Suprapubic skin (tissue), 3 donors: ENCODE measurements around the gene PDGFRA.
"Not testable (repeated sequence)": the region's sequence is repeated elsewhere in the genome, so short reads cannot be mapped to it uniquely, and the experiment has no call there.

Experiments used
- POLR2AphosphoS5 ChIP-seq, 3 donors: sonication (generic); formaldehyde crosslinking; IDR thresholded peaks; one replicate each; pipeline ENCODE4 v1.6.1; 2017; ENCODE audit warnings: antibody characterized with exemption in 3 of 3
- TF ChIP-seq, protein P1 (sequence below), 2 donors: fragments of 200-600 bp in 1 of 2; fragments of 450-650 bp in 1 of 2; sonication (generic) in 1 of 2; IDR thresholded peaks; one replicate each; pipeline ENCODE4 v1.5.1; 2016 to 2019; ENCODE audit warnings: antibody characterized with exemption in 2 of 2, mild to moderate bottlenecking in 1 of 2, moderate library complexity in 1 of 2

DNA sequence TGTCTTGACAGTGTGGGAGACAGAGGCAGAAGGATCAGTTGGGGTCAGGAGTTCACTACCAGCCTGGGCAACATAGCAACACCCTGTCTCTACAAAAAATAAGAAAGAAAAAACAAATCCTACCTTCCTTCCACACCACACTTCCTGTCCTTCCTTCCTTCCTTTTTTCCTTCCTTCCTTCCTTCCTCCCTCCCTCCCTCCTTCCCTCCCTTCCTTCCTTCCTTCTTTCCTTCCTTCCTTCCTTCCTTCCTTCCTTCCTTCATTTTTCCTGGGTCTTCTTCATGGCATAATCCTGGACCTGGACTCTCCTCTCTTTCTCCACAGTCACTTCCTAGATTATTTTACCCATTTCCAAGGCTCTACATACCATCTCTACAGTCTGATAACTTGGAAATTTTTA is 105.7 kb downstream of the PDGFRA start:
- TF ChIP-seq, protein P1, sequence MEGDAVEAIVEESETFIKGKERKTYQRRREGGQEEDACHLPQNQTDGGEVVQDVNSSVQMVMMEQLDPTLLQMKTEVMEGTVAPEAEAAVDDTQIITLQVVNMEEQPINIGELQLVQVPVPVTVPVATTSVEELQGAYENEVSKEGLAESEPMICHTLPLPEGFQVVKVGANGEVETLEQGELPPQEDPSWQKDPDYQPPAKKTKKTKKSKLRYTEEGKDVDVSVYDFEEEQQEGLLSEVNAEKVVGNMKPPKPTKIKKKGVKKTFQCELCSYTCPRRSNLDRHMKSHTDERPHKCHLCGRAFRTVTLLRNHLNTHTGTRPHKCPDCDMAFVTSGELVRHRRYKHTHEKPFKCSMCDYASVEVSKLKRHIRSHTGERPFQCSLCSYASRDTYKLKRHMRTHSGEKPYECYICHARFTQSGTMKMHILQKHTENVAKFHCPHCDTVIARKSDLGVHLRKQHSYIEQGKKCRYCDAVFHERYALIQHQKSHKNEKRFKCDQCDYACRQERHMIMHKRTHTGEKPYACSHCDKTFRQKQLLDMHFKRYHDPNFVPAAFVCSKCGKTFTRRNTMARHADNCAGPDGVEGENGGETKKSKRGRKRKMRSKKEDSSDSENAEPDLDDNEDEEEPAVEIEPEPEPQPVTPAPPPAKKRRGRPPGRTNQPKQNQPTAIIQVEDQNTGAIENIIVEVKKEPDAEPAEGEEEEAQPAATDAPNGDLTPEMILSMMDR (IDR thresholded peaks at IDR 0.05): not testable (repeated sequence)
- not testable (repeated sequence) for TF ChIP-seq POLR2AphosphoS5 (IDR thresholded peaks at IDR 0.05)
